Measurements from ENCODE around the gene SHQ1. TPM values are rescaled to one million over a fixed set of nuclear protein-coding genes. Genes with fewer than 3 reads are reported as not detected.

Gene SHQ1
- total RNA-seq, 3 donors from 2014 or later, result 18.1 to 31.6 (median 21.4) TPM

DNA sequence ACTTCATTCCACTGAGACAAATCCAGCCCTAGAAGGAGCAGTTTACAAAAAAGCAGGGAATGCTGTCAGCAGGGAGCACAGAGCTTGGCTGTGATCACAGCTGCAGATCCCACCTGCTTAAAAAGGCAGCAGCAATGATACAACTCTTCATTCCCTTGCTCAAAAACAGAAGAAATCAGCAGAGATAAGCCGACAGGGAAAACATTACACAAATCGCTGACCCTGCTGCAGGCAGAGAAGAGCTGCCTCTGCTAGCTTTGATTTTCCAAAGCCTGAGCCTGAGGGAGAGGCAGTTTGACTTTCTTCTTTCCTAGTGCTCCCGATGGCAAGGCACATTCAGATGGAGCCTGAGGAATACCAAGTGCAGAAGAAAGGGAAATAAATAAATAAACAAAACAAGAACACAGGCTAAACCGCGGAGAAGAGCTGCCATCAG, 80.2 kb downstream of the SHQ1 start:
- Histone ChIP-seq H3K36me3 (ENCODE audit: low read depth) (no peaks in the 10 kb centered on the region), H3K9me3 (no peaks in the 10 kb centered on the region), H3K4me3 (no peak overlapping the region), H3K4me1 (ENCODE audit: low read depth) (no peaks in the 10 kb centered on the region)
- intact Hi-C loops (cut with DNase I, micrococcal nuclease), result no loop called here
- TF ChIP-seq, protein P1, sequence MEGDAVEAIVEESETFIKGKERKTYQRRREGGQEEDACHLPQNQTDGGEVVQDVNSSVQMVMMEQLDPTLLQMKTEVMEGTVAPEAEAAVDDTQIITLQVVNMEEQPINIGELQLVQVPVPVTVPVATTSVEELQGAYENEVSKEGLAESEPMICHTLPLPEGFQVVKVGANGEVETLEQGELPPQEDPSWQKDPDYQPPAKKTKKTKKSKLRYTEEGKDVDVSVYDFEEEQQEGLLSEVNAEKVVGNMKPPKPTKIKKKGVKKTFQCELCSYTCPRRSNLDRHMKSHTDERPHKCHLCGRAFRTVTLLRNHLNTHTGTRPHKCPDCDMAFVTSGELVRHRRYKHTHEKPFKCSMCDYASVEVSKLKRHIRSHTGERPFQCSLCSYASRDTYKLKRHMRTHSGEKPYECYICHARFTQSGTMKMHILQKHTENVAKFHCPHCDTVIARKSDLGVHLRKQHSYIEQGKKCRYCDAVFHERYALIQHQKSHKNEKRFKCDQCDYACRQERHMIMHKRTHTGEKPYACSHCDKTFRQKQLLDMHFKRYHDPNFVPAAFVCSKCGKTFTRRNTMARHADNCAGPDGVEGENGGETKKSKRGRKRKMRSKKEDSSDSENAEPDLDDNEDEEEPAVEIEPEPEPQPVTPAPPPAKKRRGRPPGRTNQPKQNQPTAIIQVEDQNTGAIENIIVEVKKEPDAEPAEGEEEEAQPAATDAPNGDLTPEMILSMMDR (IDR thresholded peaks at IDR 0.05), result no peak
- DNase-seq, result no peak
- no peak for ATAC-seq

DNA sequence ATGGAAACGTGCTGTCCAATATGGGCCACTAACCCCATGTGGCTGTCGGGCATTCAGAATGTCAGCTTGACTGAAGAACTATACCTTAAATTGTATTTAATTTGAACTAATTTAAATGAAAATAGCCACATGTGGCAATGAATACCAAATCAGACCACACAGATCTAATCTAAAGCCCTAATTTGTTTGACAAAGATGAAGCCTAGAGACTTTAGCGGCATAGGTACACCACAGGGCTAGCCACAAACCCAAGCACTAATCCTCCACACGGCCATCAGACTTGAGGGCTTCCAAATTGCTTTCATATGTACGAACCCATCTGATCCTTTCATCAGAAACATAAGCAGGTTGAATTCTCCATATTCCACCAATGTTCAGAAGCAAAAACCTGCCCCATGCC, 81.4 kb downstream of the SHQ1 start:
- Histone ChIP-seq H3K4me1 (ENCODE audit: low read depth) (no peaks in the 10 kb centered on the region), H3K4me3 (no peak overlapping the region), H3K36me3 (ENCODE audit: low read depth) (no peaks in the 10 kb centered on the region), H3K9me3 (no peaks in the 10 kb centered on the region)
- intact Hi-C loops (cut with DNase I, micrococcal nuclease), result no loop called here
- no peak for ATAC-seq
- DNase-seq, result no peak
- TF ChIP-seq, protein P1 (IDR thresholded peaks at IDR 0.05), result no peak

DNA sequence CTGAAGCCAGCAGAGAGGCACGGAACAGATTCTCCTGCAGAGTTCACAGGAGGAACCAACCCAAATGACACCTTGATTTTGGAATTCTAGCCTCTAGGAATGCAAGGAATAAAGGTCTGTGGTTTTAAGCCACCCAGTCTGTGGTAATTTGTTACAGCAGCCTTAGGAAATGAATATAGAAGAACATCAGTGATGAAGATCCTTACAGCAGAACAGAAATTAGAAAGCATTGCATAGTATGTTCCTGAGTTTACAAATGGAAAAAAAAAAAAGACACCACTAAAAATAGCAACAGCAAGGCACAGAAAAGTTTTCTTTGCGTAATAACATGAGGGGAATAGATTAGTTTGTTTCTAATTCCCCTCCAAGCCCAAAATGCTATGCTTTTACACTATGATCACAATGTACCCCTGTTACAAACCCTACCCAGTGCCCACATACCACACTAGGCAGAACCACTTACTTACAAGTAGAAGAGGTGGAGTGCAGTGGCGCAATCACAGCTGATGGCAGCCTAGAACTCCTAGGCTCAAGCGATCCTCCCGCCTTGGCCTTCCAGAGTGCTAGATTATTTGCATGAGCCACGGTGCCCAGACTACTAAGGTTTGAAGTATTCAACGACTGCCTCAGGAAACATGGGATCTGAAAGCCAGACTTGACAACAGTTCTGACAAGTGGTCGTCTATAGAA, 84.3 kb downstream of the SHQ1 start:
- DNase-seq, result no peak
- Histone ChIP-seq H3K36me3 (ENCODE audit: low read depth) (no peaks in the 10 kb centered on the region), H3K9me3 (no peaks in the 10 kb centered on the region), H3K4me1 (ENCODE audit: low read depth) (peaks cover 5% of the 10 kb centered on the region), H3K4me3 (no peak overlapping the region)
- ATAC-seq, result no peak
- TF ChIP-seq, protein P1 (IDR thresholded peaks at IDR 0.05), result no peak
- intact Hi-C loops (cut with DNase I, micrococcal nuclease), result no loop called here

DNA sequence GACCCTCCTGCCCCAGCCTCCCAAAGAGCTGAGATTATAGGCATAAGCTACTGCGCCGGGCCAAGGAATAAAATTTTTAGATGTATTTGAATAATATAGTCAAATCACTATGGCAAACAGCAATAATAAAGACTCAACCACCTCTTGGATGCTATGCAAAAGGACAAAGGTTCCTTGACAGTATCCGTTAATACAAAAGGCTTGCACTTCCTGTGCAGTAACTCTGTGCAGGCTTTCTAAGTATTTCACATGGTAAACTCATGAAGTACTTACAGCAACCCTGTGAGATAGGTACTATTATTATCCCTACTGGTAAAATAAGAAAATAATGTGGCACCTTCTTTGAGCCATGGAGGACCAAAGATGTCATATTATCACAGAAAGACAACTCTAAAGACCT, 86.8 kb downstream of the SHQ1 start:
- no peak for DNase-seq
- H3K4me3 ChIP-seq, result no peak overlapping the region
- intact Hi-C loops (cut with DNase I, micrococcal nuclease), result no loop called here
- no peaks in the 10 kb centered on the region for H3K36me3 ChIP-seq (ENCODE audit: low read depth)
- ATAC-seq, result no peak
- H3K4me1 ChIP-seq (ENCODE audit: low read depth), result peaks cover 9% of the 10 kb centered on the region
- TF ChIP-seq, protein P1 (IDR thresholded peaks at IDR 0.05), result no peak
- no peaks in the 10 kb centered on the region for H3K9me3 ChIP-seq

DNA sequence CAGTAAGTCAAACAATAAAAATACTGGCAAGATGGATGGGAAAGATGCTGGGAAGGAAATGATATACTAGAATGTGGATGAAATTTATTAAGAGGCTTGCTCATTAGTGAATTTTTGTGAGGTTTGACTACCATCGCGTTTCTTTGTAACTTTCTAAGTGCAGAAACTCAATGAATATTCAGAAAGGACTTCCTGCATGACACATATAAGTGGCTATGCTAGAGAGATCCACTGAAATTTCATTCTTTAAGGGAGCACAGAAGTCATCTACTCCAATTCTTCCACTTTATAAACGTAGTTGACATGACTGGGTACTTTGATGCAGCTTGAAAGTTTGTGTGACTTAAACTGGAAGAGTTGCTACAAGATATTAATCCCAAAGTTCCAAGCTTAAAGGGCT, 88.0 kb downstream of the SHQ1 start:
- Histone ChIP-seq H3K9me3 (no peaks in the 10 kb centered on the region), H3K4me1 (ENCODE audit: low read depth) (peaks cover 9% of the 10 kb centered on the region), H3K4me3 (no peak overlapping the region), H3K36me3 (ENCODE audit: low read depth) (no peaks in the 10 kb centered on the region)
- no peak for ATAC-seq
- DNase-seq, result no peak
- TF ChIP-seq, protein P1 (IDR thresholded peaks at IDR 0.05), result no peak
- intact Hi-C loops (cut with DNase I, micrococcal nuclease), result no loop called here

Measured in mucosa of descending colon (tissue), 3 donors.